ENCODE results near the gene ACTA1.
"Not testable (repeated sequence)": the region's sequence is repeated elsewhere in the genome, so short reads cannot be mapped to it uniquely, and the experiment has no call there.

The ACTA1 gene

DNA sequence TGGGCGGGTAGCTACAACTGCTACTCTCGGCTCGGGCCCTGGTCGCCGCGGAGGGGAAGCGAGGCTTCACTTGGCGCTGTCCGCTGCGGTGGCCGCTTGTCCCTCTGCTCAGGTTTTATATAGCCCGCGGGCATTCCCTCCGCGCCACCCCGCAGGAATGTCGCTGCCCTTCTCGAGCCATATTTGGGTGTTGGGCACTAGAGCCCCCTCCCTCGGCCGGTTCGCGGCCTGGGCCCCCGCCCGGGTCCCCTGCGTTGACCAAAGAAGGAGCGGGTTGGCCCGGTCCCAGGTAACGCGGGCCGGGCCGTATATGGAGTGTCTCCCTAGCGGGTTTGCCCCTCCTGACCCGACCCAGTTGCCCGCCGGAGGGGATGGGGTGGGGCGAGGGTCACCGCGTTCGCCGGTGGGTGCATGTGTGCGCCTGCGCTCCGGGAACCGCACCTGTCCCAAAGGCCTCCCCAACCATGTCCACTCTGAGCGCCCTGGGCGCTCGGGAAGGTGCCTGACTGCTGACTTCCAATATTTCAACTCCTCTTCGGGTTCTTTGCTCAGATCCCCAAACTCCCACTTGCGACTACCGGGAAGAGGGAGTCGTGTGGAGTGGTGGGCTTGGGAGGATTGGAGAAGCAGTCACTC is at the start of gene ACTA1:
Gene ACTA1, minus strand, starts transcription at position 90 of the 636 bp plus-strand sequence. CDS start 979 bp downstream, outside the sequence.
- DNase-seq = no peak

DNA sequence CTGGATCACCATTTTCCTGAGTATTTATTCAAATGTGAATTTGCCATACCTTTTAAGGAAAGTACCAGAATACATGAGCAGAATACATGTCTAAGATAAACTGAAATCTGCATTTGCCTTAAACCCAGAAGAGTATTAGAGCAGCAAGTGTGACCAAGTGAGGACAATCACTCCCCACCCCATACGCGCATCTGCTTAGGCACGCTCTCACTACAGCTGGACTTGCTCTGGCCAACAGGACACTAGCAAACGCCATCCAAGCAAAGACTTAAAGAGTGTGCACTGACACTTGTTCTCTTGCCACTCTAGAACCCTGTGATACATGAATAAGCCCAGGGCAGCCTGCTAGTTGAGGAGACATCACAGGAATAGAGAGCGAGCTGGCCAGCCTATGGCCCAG is 48.6 kb upstream of the ACTA1 start:
- DNase-seq = no peak

DNA sequence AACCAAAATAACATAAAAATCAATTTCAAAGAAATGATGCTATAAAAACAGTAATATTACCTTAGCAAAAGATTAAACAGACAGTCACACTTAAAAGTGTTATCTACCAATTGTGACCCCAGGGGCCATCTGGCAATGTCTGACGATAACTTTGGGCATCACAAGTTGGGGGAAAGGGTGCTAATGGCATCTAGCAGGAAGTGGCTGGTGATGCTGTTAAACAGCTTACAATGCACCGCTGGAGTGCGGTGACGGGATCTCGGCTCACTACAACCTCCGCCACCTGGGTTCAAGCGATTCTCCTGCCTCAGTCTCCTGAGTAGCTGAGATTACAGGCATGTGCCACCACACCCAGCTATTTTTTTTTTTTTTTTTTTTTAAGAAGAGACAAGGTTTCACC is 46.6 kb upstream of the ACTA1 start:
- no peak for DNase-seq

DNA sequence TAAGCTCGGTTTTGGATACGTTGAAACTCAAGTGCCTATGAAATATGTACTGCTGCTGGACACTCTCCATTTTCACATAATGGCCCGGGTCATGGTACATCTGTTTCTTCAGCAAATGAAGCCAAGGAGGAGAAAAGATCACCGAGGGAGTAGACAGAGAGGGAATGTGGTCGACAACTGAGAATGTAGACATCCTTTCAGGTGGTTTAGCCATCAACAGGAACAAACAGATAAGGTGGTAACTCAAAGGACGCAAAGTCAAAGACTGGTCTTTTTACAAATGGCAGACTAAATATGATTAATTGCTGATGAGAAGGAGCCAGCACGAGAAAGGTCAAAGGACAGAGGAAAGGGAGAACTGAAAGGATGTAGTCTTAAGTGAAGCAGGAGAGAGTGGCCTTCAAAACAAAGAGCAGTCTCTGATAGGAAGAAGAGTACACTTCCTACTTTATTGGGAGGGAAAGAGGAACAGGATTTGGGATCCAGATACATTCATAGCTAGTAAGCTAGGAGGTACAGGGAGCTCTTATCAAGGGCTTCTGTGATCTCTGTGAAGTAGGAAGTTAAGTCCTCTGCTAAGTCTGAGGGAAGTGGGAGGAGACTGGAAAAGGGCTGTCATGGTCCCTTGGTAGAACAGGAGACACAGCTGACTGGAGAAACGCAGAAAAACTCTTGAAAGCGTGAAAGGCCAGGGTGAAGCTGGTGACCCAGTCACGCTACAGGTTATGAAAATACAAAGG is 45.9 kb upstream of the ACTA1 start:
- no peak for DNase-seq

DNA sequence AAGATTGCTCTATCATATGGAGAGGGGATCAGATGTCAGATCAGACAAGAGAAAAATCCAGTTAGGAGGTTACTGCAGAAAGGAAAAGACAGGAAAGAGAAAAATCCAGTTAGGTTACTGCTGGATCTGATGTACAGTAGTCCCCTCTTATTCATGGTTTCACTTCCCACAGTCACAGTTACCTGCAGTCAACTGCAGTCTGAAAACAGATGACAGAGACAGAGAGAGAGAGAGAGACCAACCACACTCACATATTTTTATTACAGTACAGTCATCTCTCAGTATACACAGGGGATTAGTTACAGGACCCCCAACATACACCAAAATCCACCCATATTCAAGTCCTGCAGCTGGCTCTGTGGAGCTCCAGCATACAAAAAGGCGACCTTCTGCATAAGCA is 45.0 kb upstream of the ACTA1 start:
- DNase-seq = no peak

DNA sequence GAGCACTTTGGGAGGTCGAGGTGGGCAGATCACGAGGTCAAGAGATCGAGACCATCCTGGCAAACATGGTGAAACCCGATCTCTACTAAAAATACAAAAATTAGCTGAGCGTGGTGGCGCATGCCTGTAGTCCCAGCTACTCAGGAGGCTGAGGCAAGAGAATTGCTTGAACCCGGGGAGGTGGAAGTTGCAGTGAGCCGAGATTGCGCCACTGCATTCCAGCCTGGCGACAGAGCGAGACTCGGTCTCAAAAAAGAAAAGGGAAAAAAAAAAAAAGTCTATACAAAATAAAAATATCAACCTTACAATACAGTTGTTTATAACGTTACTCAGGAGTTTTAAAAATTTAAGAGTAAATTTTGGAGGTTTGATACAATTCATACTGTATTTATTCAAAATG is 42.0 kb upstream of the ACTA1 start:
- DNase-seq = not testable (repeated sequence)

DNA sequence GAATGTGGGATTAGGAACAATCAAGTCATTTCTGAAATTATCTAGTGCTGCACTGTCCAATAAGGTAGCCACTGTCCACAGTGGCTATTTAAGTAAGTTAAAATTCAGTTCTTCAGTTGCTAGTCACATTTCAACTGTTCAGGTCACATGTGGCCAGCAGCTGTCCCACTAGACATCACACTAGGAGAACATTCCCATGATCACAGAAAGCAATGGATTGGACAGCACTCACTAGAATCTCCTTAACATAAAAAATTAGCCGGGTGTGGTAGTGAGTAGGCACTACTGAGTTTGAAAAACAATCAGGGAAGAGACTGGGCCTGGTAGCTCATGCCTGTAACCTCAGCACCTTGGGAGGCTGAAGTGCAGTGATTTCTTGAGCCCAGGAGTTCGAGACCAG is 40.6 kb upstream of the ACTA1 start:
- DNase-seq = no peak

DNA sequence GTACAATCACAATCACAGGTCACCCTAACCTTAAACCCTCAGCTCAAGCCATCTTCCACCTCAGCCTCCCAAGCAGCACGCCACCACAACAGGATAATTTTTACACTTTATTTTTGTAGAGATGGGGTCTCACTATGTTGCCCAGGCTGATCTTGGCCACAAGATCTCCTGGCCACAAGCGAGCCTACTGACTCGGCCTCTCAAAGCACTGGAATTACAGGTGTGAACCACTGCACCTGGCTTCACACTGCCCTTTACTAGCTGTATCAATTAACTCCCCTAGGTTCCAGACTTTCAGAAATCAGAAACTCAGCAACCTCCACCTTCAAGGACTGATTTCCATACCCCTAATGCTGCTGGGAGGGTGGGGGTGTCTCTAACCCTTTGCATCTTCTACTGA is 37.3 kb upstream of the ACTA1 start:
- no peak for DNase-seq

DNA sequence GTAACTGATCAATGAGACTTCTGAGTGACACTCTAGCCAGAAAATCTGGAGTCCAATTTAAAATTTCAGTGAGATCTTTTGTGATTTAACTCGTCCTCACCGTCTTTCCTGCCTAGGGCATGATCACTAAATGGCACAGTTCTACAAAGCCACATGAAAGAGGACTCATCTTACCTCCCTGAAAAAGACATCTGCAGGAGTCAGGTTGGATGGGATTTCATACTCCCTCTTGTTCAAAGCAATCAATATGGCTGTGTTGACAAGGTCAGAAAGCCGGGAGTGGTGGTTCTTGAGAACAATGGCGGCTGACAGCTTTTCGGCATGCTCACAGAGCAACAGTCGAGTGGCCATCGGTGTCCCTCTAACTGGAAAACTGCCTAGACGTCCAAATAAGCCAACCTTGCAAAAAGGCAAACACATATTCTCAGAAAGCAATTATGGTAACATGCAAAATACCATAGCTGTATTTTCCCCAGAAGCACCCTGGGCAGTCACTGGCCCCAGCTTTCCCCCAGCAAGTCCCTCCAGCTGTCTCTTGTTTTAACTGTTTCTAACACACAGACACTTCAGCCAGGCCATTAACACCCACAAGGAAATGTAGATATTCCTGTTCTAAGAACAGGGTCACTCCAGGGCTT is 36.6 kb upstream of the ACTA1 start:
- DNase-seq = no peak

DNA sequence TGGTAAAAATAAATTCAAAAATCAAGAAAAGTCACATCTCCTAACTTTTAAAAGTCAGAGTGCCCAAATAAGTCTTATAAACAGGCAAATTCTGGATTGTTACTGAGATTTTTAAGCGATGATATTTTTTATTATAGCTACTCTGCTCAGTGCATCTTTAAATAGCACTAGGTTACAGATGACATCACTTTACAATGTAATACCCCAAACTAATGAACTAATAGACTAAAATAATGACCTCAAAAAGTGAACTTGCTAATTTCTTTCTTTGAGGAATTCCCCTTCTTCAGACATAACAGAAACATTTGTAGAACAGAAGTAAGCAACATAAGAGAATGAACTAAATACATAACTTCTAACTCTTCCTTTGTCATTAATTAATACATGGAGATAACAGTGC is 33.0 kb upstream of the ACTA1 start:
- DNase-seq = no peak

DNA sequence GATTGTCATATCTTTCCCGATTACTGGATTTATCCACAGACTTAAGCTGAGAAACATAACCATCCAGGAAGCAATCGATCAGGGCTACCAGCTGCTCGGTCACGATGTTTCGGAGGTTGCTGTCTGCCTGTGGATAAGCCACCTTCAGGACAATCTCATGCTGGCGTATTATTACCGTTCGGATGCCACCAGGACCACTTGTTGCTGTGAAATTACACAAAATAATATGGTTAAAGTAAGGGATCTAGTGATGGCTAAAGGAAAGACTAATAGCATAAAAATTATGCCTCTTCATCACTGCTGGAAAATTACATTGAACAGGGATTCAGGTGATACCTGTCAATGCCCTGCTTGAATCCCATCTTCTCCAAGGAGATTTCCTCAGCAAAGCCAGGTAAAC is 30.8 kb upstream of the ACTA1 start:
- no peak for DNase-seq

DNA sequence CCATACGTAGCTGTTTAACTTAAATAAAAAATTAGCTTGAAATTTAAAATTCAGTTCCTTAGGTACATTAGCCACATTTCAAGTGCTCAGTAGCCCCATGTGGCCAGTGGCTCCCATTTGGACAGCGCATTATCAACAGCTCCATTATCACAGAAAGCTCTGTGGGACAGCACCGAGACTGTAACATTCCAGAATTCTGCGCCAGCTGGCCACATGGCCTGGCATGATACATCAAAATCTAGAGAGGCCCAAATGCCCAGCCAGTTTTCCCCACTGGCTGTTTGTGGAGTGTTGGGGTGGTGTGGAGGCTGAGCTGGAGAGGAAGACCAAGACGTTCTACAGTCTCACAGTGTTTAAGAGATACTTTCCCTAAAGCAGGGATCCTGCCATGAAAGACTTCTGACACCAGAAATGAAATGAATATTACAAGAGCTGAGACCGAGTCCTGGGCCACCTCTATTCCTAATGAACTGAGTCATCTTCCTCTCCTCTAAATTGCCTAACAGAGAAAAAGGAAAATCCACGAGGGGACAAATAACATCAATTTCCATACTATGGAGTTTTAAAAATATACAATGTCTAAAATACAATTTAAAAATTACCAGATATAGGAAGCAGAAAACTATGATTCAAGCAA is 27.3 kb upstream of the ACTA1 start:
- DNase-seq = no peak

DNA sequence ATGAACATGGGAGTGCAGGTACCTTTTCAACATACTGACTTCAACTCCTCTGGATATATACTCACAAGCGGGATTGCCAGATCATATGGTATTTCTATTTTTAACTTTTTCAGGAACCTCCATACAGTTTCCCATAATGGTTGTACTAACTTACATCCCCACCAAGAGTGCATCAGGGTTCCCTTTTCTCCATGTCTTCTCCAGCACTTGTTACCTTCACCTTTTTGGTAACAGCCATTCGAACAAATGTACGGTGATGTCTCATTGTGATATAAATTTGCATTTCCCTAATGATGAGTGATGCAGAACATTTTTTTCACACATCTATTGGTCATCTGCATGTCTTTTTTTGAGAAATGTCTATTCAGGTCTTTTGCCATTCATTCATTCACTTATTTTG is 25.9 kb upstream of the ACTA1 start:
- no peak for DNase-seq

DNA sequence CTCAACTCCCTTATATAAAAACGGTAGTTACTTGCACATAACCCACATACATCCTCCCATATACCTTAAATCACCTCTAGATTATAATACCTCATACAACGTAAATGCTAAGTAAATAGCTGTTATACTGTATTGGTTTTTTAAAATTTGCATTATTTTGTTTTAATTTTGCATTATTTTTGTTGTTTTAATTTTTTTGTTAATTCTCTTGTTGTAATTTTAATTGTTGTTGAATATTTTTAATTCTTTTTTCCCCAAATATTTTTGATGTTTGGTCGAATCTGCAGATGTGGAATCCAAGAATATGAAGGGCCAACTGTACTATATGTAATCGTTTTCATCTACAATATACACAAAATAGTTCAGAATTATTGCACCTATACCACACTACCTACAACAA is 23.5 kb upstream of the ACTA1 start:
- no peak for DNase-seq

DNA sequence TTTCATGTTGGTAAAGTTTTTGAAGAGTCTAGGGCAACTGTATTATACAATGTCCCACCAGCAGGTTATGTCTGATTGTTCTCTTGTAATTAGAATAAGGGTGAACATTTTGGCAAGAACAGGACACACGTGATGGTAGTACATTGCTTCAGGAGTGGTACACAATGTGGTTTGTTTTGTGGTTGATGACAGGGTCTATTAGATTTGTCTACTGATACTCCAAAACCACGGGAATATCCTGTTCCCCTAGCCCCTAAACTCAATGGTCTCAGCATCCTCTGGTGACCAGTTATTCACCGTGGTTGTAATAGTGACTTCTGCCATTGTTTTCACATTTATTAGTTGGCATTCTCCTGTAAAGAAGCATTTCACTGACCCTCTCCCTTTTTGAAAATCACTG is 22.1 kb upstream of the ACTA1 start:
- peak; percentile 24 for DNase-seq

DNA sequence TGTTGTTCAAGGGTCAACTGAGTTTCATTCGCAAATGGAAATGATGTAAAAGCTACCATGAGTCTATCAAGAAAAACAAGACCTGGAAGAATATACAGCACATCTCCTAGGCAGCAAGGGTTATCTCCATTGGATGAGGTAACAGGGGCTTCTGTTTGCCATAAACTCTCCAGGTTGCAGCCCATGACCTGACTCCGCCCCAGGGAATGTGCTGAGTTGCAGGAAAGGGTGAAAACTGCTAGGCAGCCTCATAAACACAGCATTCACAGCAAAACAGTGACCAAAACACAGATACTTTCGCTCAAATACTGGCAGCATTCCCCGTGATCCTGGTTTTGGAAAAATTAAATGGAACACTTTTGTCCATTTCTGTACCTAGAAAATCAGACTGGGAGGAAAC is 20.2 kb upstream of the ACTA1 start:
- no peak for DNase-seq

DNA sequence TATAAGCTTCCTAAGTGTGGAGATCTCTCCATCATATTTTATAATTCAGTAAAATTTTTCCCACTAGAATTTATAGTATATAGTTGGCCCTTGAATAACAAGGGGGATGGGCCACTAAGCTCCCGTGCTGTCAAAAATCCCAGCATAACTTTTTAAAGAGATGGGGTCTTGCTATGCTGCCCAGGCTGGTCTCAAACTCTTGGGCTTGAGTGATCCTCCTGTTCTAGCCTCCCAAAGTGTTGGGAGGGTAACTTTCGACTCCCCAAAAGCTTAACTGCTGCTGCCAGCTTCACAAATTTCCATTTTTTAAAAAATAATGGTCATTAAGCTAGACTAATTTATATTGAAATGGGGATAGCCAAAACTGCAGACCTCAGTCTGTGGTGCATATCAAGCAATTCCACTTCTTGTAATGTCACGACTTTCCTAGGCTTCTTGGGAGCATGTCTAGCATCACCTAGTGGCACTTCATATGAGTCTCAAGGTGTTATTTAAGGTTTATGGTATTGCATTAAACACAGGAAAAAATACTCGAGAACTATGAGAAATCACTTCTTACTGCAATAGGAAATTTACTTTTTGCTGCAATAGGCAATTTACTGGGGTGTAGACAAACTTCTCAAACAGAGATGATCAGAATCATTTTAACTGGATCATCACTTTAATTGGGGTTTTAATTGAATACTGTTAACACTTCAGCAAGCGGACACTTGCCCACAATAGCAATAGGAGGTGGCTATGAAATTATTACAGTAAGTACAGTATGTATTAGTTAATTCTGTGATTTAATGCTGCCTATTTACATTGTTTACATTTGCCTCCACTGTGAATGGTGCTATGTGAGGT is 19.3 kb upstream of the ACTA1 start:
- DNase-seq = peak; percentile 31

DNA sequence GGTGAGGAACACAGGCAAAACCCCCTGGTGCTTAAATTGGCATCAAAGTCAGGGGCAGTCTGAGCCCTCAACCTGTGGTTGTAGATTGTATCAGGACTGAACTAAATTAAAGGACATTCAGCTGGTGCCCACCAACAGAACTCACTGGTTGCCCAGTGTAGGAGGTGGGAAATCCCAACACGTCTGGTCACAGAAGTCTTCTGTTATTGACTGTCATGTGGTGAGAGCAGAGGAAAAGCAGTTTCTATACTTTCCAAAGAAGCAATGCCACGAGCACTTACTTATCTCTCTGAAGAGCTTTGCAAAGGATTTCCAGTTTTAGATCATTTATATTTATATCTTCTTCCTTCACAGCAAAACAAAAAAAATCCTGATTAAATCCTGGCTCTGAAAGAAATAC is 15.0 kb upstream of the ACTA1 start:
- DNase-seq = no peak

DNA sequence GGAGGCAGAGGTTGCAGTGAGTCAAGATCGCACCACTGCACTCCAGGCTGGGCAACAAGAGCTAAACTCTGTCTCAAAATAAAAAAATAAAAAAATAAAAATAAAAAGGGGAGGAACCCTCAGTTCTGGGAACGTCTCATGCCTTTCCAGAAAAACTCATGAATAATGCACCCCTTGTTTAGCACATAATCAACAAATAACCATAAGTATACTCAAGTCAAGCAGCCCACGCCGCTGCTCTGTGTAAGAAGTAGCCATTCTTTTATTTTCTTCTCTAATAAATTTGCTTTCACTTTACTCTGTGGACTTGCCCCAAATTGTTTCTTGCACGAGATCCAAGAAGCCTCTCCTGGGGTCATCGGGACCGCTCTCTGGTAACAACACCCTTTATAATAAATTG is 14.5 kb upstream of the ACTA1 start:
- DNase-seq = no peak

DNA sequence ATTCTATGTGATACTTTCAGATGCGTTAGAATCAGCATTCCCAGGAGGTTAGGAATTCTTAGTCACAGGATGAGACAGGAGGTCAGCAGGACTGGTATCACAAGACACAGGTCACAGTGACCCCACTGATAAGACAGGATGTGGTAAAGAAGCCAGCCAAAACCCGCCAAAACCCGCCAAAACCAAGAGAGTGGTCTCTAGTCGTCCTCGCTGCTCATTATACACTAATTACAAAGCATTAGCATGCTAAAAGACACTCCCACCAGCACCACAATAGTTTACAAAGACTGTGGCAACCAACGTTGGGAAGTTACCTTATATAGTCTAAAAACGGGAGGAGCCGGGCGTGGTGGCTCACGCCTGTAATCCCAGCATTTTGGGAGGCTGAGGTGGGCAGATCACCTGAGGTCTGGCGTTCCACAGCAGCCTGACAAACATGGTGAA is 13.9 kb upstream of the ACTA1 start:
- DNase-seq = no peak

DNA sequence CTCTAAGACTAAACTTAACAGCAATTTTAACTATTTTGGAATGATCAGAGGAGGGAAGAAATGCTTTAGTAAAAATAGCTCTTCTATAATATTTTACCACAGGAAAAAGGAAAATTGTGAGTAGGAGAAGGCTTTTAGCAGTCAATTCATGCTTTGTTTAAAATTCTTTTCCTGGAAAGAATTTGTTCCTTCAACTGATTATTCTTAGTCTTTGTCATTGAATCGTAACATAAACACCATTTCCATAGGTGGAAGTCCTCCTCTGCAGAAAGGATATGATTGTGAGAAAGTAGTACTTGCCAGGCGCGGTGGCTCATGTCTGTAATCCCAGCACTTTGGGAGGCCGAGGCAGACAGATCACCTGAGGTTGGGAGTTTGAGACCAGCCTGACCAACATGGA is 11.9 kb upstream of the ACTA1 start:
- DNase-seq = no peak

DNA sequence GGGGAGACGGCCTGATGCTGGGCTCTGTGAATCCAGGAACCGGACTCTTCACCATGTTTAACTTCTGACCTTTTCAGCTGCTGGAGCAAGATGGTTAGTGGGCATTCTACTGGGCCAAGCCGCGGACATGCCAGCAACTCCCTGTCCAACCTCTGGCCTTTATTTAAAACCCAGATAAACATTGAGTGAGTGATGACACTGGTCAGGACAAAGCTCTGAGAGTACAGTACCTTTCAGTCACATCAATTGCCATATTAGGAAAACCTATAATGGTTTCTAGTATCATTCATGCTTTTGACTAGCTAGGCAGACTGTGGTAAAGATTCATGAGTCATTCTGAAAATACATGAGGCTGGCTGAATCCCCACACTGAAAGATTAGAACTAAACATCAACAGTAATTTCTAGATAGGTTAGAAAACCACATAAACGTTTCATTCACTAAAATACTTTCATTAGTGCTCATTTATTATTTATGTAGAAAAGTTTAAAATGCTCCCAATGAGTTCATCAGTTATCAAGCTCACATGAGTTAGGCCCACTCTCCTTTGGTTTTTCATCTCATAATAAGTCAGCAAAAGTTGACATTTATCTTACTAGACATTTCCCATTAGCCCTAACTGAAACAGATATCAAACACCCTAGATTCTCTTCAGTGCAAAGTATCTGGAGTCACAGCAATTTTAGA is 7.1 kb upstream of the ACTA1 start:
- peak; percentile 87 for DNase-seq

Measured in HCEC 1CT (cell line).